GM12878 (cell line): ENCODE results near the gene SYT8. TPM values are rescaled to one million over a fixed set of nuclear protein-coding genes. Genes with fewer than 3 reads are reported as not detected.
A peak's percentile ranks its signal among the peaks of the same experiment; 100 is the strongest.

Experiments
- ATAC-seq: fragments of 200-7000 bp; cut with Tn5 transposase; 3 replicates; pipeline ENCODE4 v1.9.1; 2020; ENCODE audit warnings: mild to moderate bottlenecking, moderate library complexity
- BruUV-seq: library from RNA; stranded (reverse); fragments of 400-500 nt; replicated peaks from 2 replicates; lab custom pipeline; 2021; lab: Mats Ljungman, UMichigan
- CTCF ChIA-PET: fragments of 300-600 bp; sonication (Branson Sonifier 250); formaldehyde crosslinking; extraction: SDS; loops from one replicate; lab custom pipeline; 2021; ENCODE audit warnings: inconsistent platforms; lab: Yijun Ruan, JAX
- POLR2A ChIA-PET: fragments of 350-600 bp; formaldehyde crosslinking; extraction: SDS; loops from one replicate; lab custom pipeline; 2021; ENCODE audit warnings: inconsistent platforms; lab: Charles Lee
- RAD21 ChIA-PET: fragments of 300-600 bp; sonication (Branson Sonifier 250); formaldehyde crosslinking; loops from one replicate; lab custom pipeline; 2023; ENCODE audit warnings: antibody characterized with exemption; ENCODE audit not compliant: unreplicated experiment; lab: Charles Lee
- SMC1A ChIA-PET: fragments of 300-600 bp; sonication (Branson Sonifier 250); formaldehyde crosslinking; loops from one replicate; lab custom pipeline; 2023; ENCODE audit not compliant: unreplicated experiment, uncharacterized antibody; lab: Charles Lee
- DNase-seq: peaks from one replicate; pipeline ENCODE4 v3.0.0-alpha.2; 2011; ENCODE audit warnings: low read depth, low spot score
- FAIRE-seq: peaks from 3 replicates; lab custom pipeline; 2011; peaks lifted over from hg19 to GRCh38; lab: Jason Lieb, UNC
- H2AFZ ChIP-seq: 2 replicates; pipeline ENCODE4 v1.6.0; 2011; ENCODE audit warnings: low read depth, low read length, control low read depth; ENCODE audit not compliant: control insufficient read depth
- H3K27ac ChIP-seq: 2 replicates; pipeline ENCODE4 v1.5.1; 2011; ENCODE audit warnings: control low read depth; ENCODE audit not compliant: control insufficient read depth, insufficient read depth
- H3K27me3 ChIP-seq, 2 experiments: replicated peaks in 1 of 2; 2 replicates each; pipeline versions ENCODE4 v1.6.0 to v1.6.1; 2011; ENCODE audit warnings: low read length in 1 of 2; ENCODE audit not compliant: control insufficient read depth in 2 of 2, insufficient read depth in 2 of 2
- H3K36me3 ChIP-seq, 2 experiments: 2 replicates each; pipeline ENCODE4 v1.5.1; 2011; ENCODE audit warnings: low read length in 1 of 2; ENCODE audit not compliant: control insufficient read depth in 2 of 2, insufficient read depth in 2 of 2
- H3K4me1 ChIP-seq: 2 replicates; pipeline ENCODE4 v1.6.1; 2011; ENCODE audit warnings: mild to moderate bottlenecking, low read length, moderate library complexity, mixed read lengths; ENCODE audit not compliant: control insufficient read depth, insufficient read depth
- H3K4me2 ChIP-seq: 2 replicates; pipeline ENCODE4 v1.6.0; 2011; ENCODE audit warnings: control low read depth; ENCODE audit not compliant: control insufficient read depth, insufficient read depth
- H3K4me3 ChIP-seq: fragments of 200-600 bp; sonication (generic); 2 replicates; pipeline ENCODE4 v1.5.1; 2016
- H3K79me2 ChIP-seq: 2 replicates; pipeline ENCODE4 v1.6.0; 2011; ENCODE audit warnings: low read length; ENCODE audit not compliant: control insufficient read depth, insufficient read depth
- H3K9ac ChIP-seq: 2 replicates; pipeline ENCODE4 v1.8.0; 2011; ENCODE audit warnings: low read length, control low read depth, mixed read lengths; ENCODE audit not compliant: control insufficient read depth, insufficient read depth
- H3K9me3 ChIP-seq: replicated peaks from 3 replicates; pipeline ENCODE4 v1.5.1; 2011; ENCODE audit warnings: mild to moderate bottlenecking, low read length; ENCODE audit not compliant: control insufficient read depth, insufficient read depth
- H4K20me1 ChIP-seq: 2 replicates; pipeline ENCODE4 v1.6.0; 2011; ENCODE audit not compliant: control insufficient read depth, insufficient read depth
- CEBPZ ChIP-seq: fragments of 150-350 bp; IDR thresholded peaks from 2 replicates; pipeline ENCODE4 v1.6.1; 2016; ENCODE audit warnings: low read depth, low read length
- JUNB ChIP-seq: IDR thresholded peaks from 2 replicates; pipeline ENCODE4 v1.6.1; 2016; ENCODE audit warnings: antibody characterized with exemption, mild to moderate bottlenecking
- MXI1 ChIP-seq: fragments of 150-350 bp; IDR thresholded peaks from 2 replicates; pipeline ENCODE4 v1.6.1; 2011; ENCODE audit warnings: low read depth, mild to moderate bottlenecking, inconsistent platforms, low read length, improper control_type of control experiment
- NBN ChIP-seq: fragments of 450-650 bp; IDR thresholded peaks from 2 replicates; pipeline ENCODE4 v1.6.1; 2016
- NFIC ChIP-seq: IDR thresholded peaks from 2 replicates; pipeline ENCODE4 v1.6.1; 2012; ENCODE audit warnings: low read depth, mild to moderate bottlenecking, inconsistent platforms, low read length, moderate library complexity
- NR2F1 ChIP-seq: fragments of 450-650 bp; conservative IDR thresholded peaks from 2 replicates; pipeline ENCODE4 v1.6.1; 2017; ENCODE audit warnings: mild to moderate bottlenecking
- PAX8 ChIP-seq: fragments of 450-650 bp; IDR thresholded peaks from 2 replicates; pipeline ENCODE4 v1.6.1; 2017; ENCODE audit warnings: mild to moderate bottlenecking, moderate library complexity
- PBX3 ChIP-seq: IDR thresholded peaks from 2 replicates; pipeline ENCODE4 v1.6.1; 2011; ENCODE audit warnings: mild to moderate bottlenecking, low read depth, low read length, moderate library complexity; ENCODE audit not compliant: insufficient replicate concordance
- POLR2A ChIP-seq: IDR thresholded peaks from 2 replicates; pipeline ENCODE4 v1.6.1; 2011; ENCODE audit warnings: low read depth, mild to moderate bottlenecking, low read length
- POLR2AphosphoS2 ChIP-seq: IDR thresholded peaks from 2 replicates; pipeline ENCODE4 v1.6.1; 2011; ENCODE audit warnings: low read depth, mild to moderate bottlenecking, low read length, improper control_type of control experiment, moderate library complexity
- POU2F2 ChIP-seq: IDR thresholded peaks from 3 replicates; pipeline ENCODE4 v1.6.1; 2011; ENCODE audit warnings: low read depth, mild to moderate bottlenecking, low read length, borderline replicate concordance
- SREBF1 ChIP-seq: IDR thresholded peaks from 2 replicates; pipeline ENCODE4 v1.6.1; 2012; ENCODE audit warnings: mild to moderate bottlenecking, low read length
- ZBED1 ChIP-seq: IDR thresholded peaks from 2 replicates; pipeline ENCODE4 v1.6.1; 2016; ENCODE audit warnings: borderline replicate concordance
- WGBS: methylation state at CpG from one replicate; pipeline ENCODE4 v1.1.6; 2016; ENCODE audit warnings: low lambda C conversion rate; ENCODE audit not compliant: insufficient replicate concordance, insufficient coverage; ENCODE audit errors: missing lambda C conversion rate; 5-methylcytosine and 5-hydroxymethylcytosine counted together
- in situ Hi-C: fragments of 300-500 bp; cut with MboI; formaldehyde crosslinking; loops from 9 replicates; pipeline ENCODE4 v1.14.3; 2018; ENCODE audit warnings: mixed read lengths
- intact Hi-C: fragments of 100-400 bp; cut with micrococcal nuclease; formaldehyde crosslinking; loops from one replicate; pipeline ENCODE4 v1.14.2; 2022; ENCODE audit not compliant: unreplicated experiment
- polyA plus RNA-seq, 11 experiments: library from polyadenylated mRNA; depleted of rRNA in 4 of 11; unstranded in 6 of 11; stranded (reverse) in 5 of 11; fragments of >200 nt; fragmentation: Nextera tagmentation in 4 of 11; fragmentation: Illumina TruSeq in 1 of 11; extraction: Ambion mirVana in 4 of 11; extraction: Trizol in 1 of 11; gene quantifications; 1 replicate in 1 of 11; 2 replicates in 10 of 11; pipeline versions ENCODE4 v1.2.1 to v1.2.3, GENCODE V29; 2011 to 2016; ENCODE audit warnings: inconsistent platforms in 2 of 11, missing spikeins in 2 of 11, low read depth in 1 of 11
- total RNA-seq, 4 experiments: library from RNA; depleted of rRNA in 3 of 4; stranded (reverse); fragments of >200 nt in 3 of 4; fragmentation: Illumina TruSeq in 1 of 4; extraction: Trizol in 1 of 4; gene quantifications; 2 replicates each; pipeline versions ENCODE4 v1.2.1 to v1.2.3, GENCODE V29; 2013 to 2021

SYT8 gene
- total and polyA plus RNA-seq, 10 of the 15 experiments (the other 5 are each of a cell fraction or from before 2014, with no cell fraction given) = 0.44 TPM; not detected in 9

DNA sequence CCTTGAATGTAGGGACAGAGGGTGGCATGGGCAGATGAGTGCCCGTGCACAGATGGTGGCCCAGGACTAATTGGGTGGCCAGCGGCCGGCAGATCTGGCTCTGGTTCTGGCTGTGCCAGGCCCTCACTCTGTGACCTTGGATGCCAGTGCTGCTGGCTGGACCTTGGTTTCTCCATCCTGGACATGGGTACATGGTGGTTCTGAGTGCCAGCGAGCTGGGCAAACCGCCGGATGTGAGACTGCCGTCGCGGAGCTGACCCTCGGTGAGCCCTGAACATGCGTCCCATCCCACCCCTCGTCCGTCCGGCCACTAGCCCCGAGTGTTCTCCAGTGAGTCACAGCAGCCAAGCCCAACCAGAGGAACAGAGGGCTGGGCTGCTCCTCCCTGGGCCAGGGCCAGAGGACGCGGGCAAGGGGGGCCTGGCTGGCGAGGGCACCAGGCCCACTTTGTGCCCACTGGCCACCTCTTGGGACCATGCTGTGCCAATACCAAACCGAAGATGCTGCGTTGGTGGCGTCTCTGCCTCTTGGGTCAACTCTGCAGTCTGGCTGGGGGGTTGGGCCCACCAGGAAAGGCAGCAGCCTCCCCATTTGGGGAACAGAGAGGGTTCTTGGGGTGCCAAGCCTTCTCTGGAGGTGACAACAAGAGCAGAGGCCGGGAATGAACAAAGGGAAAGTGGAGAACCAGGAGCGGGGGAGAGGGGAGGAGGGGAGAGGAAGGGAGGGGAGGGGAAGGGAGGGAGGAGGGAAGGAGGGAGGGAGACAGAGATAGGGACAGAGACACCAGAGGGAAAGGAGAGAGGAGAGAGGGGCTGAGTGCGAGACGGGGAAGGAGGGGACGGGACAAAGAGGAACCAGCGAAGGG is 28.8 kb downstream of the SYT8 start:
- no peak overlapping the region for H3K27ac ChIP-seq
- H3K9ac ChIP-seq = no peak overlapping the region
- peaks cover 3% of the 10 kb centered on the region; the same call in 1 of the 2 replicates for H3K4me1 ChIP-seq
- H3K36me3 ChIP-seq = peaks cover 2 to 10% of the 10 kb centered on the region in 2 experiments; a peak in 3 of 4 replicates
- WGBS = 89% methylated on average over 25 of the region's 27 CpGs
- intact Hi-C loops = no loop called here
- no peak overlapping the region for H3K4me2 ChIP-seq
- no TSS peak for BruUV-seq
- H2AFZ ChIP-seq = no peak overlapping the region
- ATAC-seq (no peak), FAIRE-seq (no peak), DNase-seq (no peak)
- H4K20me1 ChIP-seq = peaks cover 12% of the 10 kb centered on the region
- H3K9me3 ChIP-seq = no peaks in the 10 kb centered on the region
- H3K79me2 ChIP-seq = peaks cover 48% of the 10 kb centered on the region
- TF ChIP-seq NBN (no peak), POLR2A (peak; percentile 38), POLR2AphosphoS2 (no peak), SREBF1 (no peak)
- POLR2A ChIA-PET = no interaction called here
- CTCF ChIA-PET = no interaction called here
- RAD21 ChIA-PET = no interaction called here
- no peak overlapping the region for H3K4me3 ChIP-seq
- no peaks in the 10 kb centered on the region for H3K27me3 ChIP-seq
- SMC1A ChIA-PET = no interaction called here
- in situ Hi-C loops = no loop called here

DNA sequence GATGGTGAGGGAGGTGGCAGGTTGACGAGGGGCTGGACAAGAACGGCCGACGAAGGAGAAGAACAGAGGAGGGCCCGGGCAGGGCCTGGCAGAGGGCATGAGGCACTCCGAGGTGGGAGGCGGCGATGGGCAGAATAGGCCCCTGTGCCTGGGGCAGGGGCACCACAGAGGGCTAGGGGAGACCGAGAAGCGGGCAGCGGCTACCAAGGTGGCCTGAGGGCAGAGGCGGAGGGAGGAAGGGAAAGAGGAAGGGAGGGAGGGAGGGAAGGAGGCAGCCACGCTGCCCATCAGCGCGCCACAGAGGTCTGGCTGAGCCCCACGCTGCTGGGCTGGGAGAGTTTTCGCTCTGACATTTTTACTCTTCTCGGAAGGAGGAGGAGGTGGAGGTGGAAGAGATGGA is 29.4 kb downstream of the SYT8 start:
- in situ Hi-C loops = no loop called here
- Histone ChIP-seq H3K4me3 (no peak overlapping the region), H4K20me1 (peaks cover 9% of the 10 kb centered on the region), H2AFZ (no peak overlapping the region), H3K9me3 (no peaks in the 10 kb centered on the region), H3K9ac (no peak overlapping the region), H3K27ac (no peak overlapping the region), H3K4me2 (no peak overlapping the region)
- CTCF ChIA-PET = no interaction called here
- ATAC-seq = no peak
- RAD21 ChIA-PET = no interaction called here
- TF ChIP-seq CEBPZ = no peak
- no peak for TF ChIP-seq POU2F2
- TF ChIP-seq NR2F1 = no peak
- no peak for TF ChIP-seq MXI1
- TF ChIP-seq JUNB = no peak
- TF ChIP-seq NFIC = no peak
- no peak for TF ChIP-seq PBX3
- TF ChIP-seq PAX8 = no peak
- no peak for TF ChIP-seq ZBED1
- TF ChIP-seq, all 136 proteins: peak for 0
- H3K27me3 ChIP-seq = no peaks in the 10 kb centered on the region
- H3K36me3 ChIP-seq = peaks cover 2 to 10% of the 10 kb centered on the region in 2 experiments; a peak in 3 of 4 replicates
- no TSS peak for BruUV-seq
- no peak for DNase-seq
- ChIA-PET SMC1A (no interaction called here), POLR2A (no interaction called here)
- H3K79me2 ChIP-seq = peaks cover 41% of the 10 kb centered on the region
- 95% methylated on average over 15 of the region's 18 CpGs for WGBS
- FAIRE-seq = no peak
- intact Hi-C loops = no loop called here
- H3K4me1 ChIP-seq = no peaks in the 10 kb centered on the region; the same call in 1 of the 2 replicates
